MM.1S (cell line): ENCODE results near the gene USP32.

ENCODE experiments used
- CTCF ChIP-seq: fragments of 300-600 bp; sonication (generic); IDR thresholded peaks from 2 replicates; pipeline ENCODE4 v1.5.1; 2016; ENCODE audit warnings: antibody characterized with exemption, low read length, mixed read lengths
- EZH2 ChIP-seq: fragments of 300-600 bp; sonication (generic); optimal IDR thresholded peaks from 2 replicates; pipeline ENCODE3; 2017; ENCODE audit warnings: low read depth, mild to moderate bottlenecking, antibody characterized with exemption, low read length, mixed read lengths
- EZH2phosphoT487 ChIP-seq: fragments of 300-600 bp; sonication (generic); IDR thresholded peaks from 2 replicates; pipeline ENCODE4 v1.6.1; 2018; ENCODE audit warnings: antibody characterized with exemption, low read length

GRCh38 chr17:60277258-60277657, 114.7 kb downstream of the USP32 start:
- no peak for TF ChIP-seq CTCF
- no peak for TF ChIP-seq EZH2
- TF ChIP-seq EZH2phosphoT487 = no peak
